Measurements from ENCODE around the gene MYO9B. TPM values are rescaled to one million over a fixed set of nuclear protein-coding genes. Genes with fewer than 3 reads are reported as not detected.
"Not testable (repeated sequence)": the region's sequence is repeated elsewhere in the genome, so short reads cannot be mapped to it uniquely, and the experiment has no call there.

Gene MYO9B
- polyA plus RNA-seq, 1 donor: 64.1 TPM

GRCh38 chr19:17091758-17092333, 16.3 kb downstream of the MYO9B start:
- DNase-seq: no peak

GRCh38 chr19:17092696-17093095, 17.1 kb downstream of the MYO9B start:
- DNase-seq: no peak

- not testable (repeated sequence) for DNase-seq
Measured at GRCh38 chr19:17094694-17095093, 19.1 kb downstream of the MYO9B start.

GRCh38 chr19:17095141-17095919, 19.8 kb downstream of the MYO9B start:
- DNase-seq: no peak

GRCh38 chr19:17097593-17098126, 22.1 kb downstream of the MYO9B start:
- no peak for DNase-seq

GRCh38 chr19:17098326-17098725, 22.7 kb downstream of the MYO9B start:
- no peak for DNase-seq

- DNase-seq: no peak
Measured at GRCh38 chr19:17101686-17102628, 26.4 kb downstream of the MYO9B start.

- DNase-seq: no peak
Measured at GRCh38 chr19:17103177-17103576, 27.6 kb downstream of the MYO9B start.

GRCh38 chr19:17104679-17105078, 29.1 kb downstream of the MYO9B start:
- no peak for DNase-seq

- DNase-seq: no peak
Measured at GRCh38 chr19:17105556-17105955, 30.0 kb downstream of the MYO9B start.

- DNase-seq: not testable (repeated sequence)
Measured at GRCh38 chr19:17106964-17107363, 31.4 kb downstream of the MYO9B start.

GRCh38 chr19:17107546-17108452, 32.2 kb downstream of the MYO9B start:
- DNase-seq: no peak

- DNase-seq: no peak
Measured at GRCh38 chr19:17108453-17108784, 32.8 kb downstream of the MYO9B start.

GRCh38 chr19:17109300-17109699, 33.7 kb downstream of the MYO9B start:
- DNase-seq: no peak

- DNase-seq: no peak
Measured at GRCh38 chr19:17109962-17110598, 34.5 kb downstream of the MYO9B start.

- no peak for DNase-seq
Measured at GRCh38 chr19:17110599-17110966, 35.0 kb downstream of the MYO9B start.

- no peak for DNase-seq
Measured at GRCh38 chr19:17111766-17112165, 36.2 kb downstream of the MYO9B start.

- DNase-seq: no peak
Measured at GRCh38 chr19:17112271-17112670, 36.7 kb downstream of the MYO9B start.

- no peak for DNase-seq
Measured at GRCh38 chr19:17112700-17113099, 37.1 kb downstream of the MYO9B start.

- no peak for DNase-seq
Measured at GRCh38 chr19:17113127-17113785, 37.7 kb downstream of the MYO9B start.

Measured in left kidney (tissue), 2 donors.